Sigmoid colon (tissue), 4 donors: ENCODE results near the gene VWA3B.

Source experiments
- CTCF ChIP-seq, 4 experiments: fragments of 450-650 bp in 3 of 4; fragments of 200-600 bp in 1 of 4; IDR thresholded peaks; one replicate each; pipeline ENCODE4 v1.5.1; 2016 to 2019; ENCODE audit warnings: antibody characterized with exemption in 4 of 4, mild to moderate bottlenecking in 3 of 4, moderate library complexity in 2 of 4
- EP300 ChIP-seq, 4 donors: sonication (generic); formaldehyde crosslinking; IDR thresholded peaks; one replicate each; pipeline ENCODE4 v1.6.1; 2017; ENCODE audit warnings: antibody characterized with exemption in 4 of 4
- POLR2A ChIP-seq, 2 donors: fragments of 450-650 bp; IDR thresholded peaks; one replicate each; pipeline ENCODE4 v1.6.1; 2016; ENCODE audit warnings: antibody characterized with exemption in 2 of 2, mild to moderate bottlenecking in 2 of 2, moderate library complexity in 2 of 2
- POLR2AphosphoS5 ChIP-seq, 4 donors: sonication (generic); formaldehyde crosslinking; IDR thresholded peaks; one replicate each; pipeline ENCODE4 v1.6.1; 2017; ENCODE audit warnings: antibody characterized with exemption in 4 of 4

DNA sequence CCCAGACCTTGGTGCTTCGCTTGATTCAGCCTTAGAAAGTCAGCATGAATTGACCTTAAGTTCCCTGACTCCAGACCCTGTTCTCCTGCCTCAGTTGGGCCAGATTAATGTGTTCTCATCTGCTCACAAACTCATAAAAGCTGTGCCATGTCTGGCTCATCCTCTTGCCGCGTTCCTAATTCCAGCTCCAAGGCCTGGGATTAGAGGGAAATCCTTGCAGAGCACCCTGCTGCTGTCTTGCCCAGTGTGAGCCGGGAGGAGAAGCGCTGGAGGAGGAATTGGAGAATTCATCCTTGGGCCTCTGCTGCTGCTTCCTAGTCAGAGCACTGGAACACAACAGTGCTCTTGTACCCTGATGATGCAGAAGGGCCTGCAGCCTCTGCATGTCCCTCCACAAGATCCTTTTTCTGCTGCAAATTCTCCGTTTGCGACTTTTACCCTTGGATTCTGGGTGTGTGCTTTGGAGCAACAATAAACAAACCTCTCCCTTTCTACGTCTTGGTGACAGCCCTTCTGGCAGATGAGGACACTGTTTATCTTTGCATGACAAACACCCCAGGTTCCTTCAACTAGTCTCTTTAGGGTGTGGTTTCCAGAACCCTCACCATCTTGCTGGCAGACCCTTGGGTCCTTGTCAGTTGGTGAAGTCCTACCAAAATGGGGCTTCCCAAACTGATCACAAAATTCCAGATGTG, 212.4 kb downstream of the VWA3B start:
- TF ChIP-seq POLR2A (IDR thresholded peaks at IDR 0.05), result no peak
- no peak for TF ChIP-seq POLR2AphosphoS5 (IDR thresholded peaks at IDR 0.05)
- TF ChIP-seq EP300 (IDR thresholded peaks at IDR 0.05), result no peak
- TF ChIP-seq CTCF (IDR thresholded peaks at IDR 0.05), result no peak
